Cerebellar nuclear complex (tissue), 1 donor: ENCODE measurements around the gene UBE2K.
"Not testable (repeated sequence)": the region's sequence is repeated elsewhere in the genome, so short reads cannot be mapped to it uniquely, and the experiment has no call there.

Experiments used
- DNase-seq, 2 experiments: peaks; one replicate each; lab custom pipeline; 2025; lab: John Stamatoyannopoulos, UW

The UBE2K gene

GRCh38 chr4:39689970-39690369 is 8.0 kb upstream of the UBE2K start:
- DNase-seq, result no peak

GRCh38 chr4:39698424-39699009 is 581 bp downstream of the UBE2K start:
- DNase-seq, result no peak

DNA sequence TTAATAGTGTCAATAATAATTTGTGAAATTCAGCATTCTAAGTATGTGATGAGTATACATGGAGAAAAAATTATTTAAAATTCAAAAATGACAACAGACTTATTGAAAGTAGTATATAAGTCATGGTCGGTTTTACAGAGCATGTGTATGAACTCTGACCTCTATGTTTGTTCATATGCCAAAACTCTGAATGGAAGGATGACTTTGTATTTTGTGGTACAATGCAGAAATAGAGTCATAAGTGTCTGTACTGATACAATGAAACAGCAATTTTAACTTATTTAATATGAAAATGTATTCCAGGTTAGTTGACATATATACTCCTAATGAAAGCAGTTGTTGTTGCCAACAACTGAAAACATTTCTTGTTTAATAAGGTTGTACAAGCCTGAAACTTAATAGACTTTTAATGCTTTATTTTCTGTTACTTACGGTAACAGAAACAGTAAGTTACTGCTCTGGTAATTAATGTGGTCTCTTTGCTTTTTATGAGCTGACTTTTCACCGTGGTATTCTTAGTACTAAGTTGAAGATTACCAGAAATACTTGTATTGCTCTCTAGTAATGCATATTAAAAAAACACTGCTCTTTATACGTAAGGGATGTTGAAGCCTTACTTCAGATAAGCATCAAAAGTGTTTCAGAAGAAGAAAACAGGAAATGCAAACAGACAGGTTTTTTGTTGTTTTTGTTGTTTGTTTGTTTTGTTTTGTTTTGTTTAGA is 1.9 kb downstream of the UBE2K start:
- DNase-seq, result no peak

GRCh38 chr4:39700554-39700953 is 2.6 kb downstream of the UBE2K start:
- no peak for DNase-seq

DNA sequence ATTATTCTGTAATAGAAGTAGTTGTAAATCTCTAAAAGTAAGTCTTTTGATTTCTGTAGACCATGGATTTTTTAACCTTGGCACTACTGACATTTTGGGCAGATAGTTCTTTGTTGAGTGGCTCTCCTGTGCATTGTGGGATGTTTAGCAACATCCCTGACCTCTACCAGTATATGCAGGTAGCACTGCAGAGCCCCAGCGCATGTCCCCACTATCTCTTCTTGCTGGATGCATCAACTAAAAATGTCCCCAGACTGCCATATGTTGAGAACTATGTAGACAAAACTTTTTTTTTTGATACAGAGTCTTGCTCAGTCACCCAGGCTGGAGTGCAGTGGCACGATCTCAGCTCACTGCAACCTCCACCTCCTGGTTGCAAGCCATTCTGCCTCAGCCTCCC is 4.8 kb downstream of the UBE2K start:
- DNase-seq, result no peak

DNA sequence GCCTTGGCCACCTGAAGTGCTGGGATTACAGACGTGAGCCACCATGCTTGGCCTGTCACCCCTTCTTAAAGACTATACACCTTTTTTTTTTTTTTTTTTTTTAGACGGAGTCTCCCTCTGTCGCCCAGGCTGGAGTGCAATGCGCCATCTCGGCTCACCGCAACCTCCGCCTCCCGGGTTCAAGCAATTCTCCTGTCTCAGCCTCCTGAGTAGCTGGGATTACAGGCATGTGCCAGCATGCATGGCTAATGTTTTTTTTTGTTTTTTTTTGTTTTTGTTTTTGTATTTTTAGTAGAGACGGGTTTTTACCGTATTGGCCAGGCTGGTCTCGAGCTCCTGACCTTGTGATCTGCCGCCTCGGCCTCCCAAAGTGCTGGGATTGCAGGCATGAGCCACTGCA is 6.9 kb downstream of the UBE2K start:
- not testable (repeated sequence) for DNase-seq

DNA sequence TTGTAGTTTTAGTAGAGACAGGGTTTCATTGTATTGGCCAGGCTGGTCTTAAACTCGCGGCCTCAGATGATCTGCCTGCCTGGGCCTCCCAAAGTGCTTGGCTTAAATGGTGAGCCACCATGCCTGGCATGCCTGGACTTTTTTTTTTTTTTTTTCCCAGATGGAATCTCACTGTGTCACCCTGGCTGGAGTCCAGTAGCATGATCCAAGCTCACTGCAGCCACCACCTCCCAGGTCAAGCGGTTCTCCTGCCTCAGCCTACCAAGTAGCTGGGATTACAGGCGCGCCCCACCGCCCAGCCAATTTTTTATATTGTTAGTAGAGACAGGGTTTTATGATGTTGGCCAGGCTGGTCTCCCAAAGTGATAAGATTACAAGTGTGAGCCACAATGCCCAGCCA is 8.4 kb downstream of the UBE2K start:
- DNase-seq, result peak in 1 of 2 experiments; percentile 15

DNA sequence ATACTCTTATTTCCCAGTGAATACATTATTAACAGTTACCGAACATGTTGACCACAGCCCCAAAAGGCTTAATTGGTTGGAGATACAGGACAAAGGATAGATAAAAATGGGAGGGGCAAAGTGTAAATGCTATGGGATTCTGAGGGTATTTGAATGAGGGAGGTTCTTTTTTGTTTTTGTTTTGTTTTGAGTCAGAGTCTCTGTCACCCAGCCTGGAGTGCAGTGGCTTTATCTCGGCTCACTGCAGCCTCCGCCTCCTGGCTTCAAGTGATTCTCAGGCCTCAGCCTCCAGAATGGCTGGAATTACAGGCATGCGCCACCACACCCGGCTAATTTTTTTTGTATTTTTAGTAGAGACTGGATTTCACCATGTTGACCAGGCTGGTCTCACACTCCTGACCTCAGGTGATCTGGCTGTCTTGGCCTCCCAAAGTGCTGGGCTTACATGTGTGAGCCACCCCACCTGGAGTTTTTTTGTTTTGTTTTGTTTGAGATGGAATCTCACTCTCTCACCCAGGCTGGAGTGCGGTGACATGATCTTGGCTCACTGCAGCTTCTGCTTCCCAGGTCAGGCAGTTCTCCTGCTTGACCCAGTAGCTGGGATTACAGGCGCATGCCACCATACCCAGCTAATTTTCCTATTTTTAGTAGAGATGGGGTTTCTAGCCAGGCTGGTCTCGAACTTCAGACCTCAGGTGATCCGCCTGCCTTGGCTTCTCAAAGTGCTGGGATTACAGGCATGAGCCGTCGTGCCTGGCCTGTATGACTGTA is 9.0 kb downstream of the UBE2K start:
- no peak for DNase-seq

- no peak for DNase-seq
These were observed 12.4 kb downstream of the UBE2K start for GRCh38 chr4:39710098-39710896.

DNA sequence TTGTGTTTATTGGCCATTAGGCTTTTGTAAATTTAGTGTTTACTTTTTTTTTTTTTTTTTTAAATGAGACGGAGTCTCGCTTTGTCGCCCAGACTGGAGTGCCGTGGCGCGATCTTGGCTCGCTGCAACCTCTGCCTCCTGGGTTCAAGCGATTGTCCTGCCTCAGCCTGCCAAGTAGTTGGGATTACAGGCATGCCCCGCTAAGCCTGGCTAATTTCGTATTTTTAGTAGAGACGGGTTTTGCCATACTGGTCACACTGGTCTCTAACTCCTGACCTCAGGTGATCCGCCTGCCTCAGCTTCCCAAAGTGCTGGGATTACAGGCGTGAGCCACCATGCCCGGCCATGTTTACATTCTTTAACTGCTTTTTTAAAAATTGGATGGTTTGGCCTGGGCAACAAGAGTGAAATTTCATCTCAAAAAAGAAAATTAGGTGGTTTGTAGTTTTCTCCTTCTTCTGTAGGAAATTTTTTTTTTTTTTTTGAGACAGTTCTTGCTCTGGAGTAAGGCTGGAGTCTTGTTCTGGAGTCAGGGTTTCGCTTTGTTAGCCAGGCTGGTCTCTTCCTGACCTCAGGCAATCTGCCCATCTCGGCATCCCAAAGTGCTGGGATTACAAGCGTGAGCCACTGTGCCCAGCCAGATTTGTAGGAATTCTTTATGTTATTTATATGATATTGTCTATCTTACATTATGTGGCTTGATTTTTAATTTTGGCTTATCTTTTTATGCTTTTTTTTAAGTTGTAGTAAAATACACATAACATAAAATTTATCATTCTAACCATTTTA is 15.1 kb downstream of the UBE2K start:
- DNase-seq, result no peak

DNA sequence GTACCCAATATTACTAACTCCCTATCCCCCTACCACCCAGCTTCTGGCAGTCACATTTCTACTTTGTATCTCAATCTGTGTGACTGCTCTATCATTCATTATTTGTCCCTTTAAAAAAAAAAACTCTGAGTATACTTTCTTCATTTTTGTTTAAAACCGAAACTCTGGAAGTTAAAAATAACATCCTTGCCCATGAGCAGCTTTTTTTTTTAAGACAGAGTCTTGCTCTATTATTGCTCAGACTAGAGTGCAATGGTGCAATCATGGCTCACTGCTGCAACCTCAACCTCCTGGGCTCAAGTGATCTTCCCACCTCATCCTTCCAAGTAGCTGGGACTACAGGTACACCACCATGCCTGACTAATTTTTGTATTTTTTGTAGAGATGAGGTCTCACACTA is 15.8 kb downstream of the UBE2K start:
- no peak for DNase-seq

DNA sequence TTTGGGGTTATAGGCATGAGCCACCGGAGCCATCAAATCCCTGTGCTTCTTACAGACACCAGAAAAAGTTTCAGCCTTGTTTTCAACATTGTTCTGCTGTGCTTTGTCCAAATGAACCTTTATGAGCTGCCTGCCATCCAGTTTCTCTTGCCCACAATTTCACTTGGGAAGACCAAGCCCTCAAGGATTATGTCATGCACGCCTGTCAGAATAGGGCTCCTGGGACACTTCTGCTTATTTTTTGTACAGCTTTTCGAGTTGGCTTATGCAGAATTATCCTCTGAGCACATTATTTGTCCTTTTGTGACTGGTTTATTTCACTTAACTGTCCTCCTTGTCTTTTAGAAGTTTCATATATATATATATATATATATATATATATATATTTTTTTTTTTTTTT is 16.2 kb downstream of the UBE2K start:
- no peak for DNase-seq

DNA sequence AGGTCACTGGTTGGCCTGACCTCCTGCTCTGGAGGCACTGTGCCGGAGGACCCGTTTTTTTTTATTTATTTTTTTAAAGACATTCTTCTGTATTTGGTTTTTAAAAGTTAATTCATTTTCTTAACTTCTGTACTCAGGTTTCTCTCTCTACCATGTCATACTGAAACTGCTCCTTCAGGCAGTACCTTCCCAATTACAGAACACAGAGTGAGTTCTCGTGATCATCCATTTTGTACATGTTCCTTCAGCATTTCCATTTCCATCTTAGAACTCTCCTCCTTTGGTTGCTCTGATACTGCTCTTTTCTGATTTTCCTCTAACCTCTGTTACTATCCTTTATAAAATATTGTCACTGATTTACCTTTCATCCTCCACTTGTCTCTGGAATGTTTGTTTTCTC is 17.9 kb downstream of the UBE2K start:
- DNase-seq, result no peak

DNA sequence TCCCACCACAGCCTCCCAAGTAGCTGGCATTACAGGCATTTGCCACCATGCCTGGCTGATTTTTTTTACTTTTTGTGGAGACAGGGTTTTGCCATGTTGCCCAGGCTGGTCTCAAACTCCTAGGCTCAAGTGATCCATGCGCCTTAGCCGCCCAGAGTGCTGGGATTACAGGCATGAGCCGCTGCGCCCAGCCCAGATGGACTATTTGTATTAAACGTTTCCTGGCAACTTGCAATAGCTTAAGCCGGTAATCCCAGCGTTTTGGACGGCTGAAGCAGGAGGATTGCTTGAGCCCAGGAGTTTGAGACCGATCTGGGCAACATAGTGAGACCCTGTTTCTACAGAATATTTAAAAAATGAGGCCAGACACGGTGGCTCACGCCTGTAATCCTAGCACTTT is 18.4 kb downstream of the UBE2K start:
- no peak for DNase-seq

DNA sequence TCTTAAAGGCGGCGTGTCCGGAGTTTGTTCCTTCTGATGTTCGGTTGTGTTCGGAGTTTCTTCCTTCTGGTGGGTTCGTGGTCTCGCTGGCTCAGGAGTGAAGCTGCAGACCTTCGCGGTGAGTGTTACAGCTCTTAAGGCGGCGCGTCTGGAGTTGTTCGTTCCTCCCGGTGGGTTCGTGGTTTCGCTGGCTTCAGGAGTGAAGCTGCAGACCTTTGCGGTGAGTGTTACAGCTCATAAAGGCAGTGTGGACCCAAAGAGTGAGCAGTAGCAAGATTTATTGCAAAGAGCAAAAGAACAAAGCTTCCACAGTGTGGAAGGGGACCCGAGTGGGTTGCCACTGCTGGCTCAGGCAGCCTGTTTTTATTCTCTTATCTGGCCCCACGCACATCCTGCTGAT is 19.8 kb downstream of the UBE2K start:
- not testable (repeated sequence) for DNase-seq

GRCh38 chr4:39718366-39719323 is 20.7 kb downstream of the UBE2K start:
- no peak for DNase-seq

DNA sequence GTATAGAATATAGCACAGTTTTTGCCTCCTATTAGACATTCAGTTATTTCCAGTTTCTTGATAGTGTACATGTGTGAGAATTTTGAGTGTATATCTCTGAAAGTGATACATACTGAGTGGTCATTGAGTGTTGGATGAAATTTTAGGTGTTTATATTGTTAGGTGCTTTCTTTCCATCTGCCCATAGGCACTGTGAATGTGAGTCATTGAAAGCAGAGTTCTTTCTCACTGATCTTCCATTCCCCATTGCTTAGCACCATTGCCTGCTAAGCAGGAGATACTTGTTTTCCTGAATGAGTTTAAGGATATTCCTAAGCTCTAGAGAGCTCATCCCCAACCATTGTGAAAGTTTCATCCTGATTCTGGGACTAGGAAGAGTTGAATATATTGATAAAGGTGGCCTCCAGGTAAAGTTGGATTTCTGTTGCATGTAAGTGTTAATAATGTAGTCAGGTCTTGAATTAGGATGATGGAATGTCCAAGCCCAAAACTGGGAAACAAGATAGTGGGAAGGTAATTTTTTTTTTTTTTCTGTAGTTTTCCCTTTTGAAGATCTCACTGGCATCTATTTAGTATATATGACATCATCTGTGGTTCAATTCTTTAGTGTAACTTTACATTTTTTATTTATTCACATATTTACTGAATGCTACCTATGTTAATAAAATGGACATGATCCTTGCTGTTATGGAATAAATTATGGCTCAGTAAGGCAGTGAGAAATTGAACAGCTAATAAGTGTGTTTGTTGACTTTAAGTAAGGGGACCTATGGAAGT is 22.1 kb downstream of the UBE2K start:
- no peak for DNase-seq

DNA sequence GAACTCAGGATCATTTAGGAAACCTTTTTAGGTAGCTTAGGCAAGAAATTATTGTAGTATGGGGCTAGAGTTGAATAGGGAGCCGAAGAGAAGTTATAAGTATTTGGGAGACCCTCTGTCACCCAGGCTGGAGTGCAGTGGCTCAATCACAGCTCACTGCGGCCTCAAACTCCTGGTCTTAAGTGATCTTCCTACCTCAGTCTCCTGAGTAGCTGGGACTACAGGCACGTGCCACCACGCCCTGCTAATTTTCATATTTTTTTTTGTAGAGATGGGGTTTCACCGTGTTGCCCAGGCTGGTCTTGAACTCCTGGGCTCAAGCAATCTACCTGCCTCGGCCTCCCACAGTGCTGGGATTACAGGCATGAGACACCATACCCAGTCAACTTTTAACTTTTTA is 23.3 kb downstream of the UBE2K start:
- not testable (repeated sequence) for DNase-seq

DNA sequence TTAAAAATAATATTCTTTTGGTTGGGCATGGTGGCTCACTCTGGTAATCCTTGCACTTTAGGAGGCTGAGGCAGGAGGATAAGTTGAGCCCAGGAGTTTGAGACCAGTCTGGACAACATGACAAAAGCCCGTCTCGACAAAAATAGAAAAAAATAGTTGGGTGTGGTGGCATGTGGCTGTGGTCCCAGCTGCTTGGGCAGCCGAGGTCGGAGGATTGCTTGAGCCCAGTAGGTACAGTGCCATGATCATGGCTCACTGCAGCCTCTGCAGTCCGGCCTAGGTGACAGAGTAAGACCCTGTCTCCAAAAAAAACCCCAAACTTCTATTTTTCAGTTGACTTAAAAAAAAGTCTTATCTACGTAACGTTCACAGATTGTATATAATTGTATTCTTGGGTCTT is 23.9 kb downstream of the UBE2K start:
- no peak for DNase-seq

DNA sequence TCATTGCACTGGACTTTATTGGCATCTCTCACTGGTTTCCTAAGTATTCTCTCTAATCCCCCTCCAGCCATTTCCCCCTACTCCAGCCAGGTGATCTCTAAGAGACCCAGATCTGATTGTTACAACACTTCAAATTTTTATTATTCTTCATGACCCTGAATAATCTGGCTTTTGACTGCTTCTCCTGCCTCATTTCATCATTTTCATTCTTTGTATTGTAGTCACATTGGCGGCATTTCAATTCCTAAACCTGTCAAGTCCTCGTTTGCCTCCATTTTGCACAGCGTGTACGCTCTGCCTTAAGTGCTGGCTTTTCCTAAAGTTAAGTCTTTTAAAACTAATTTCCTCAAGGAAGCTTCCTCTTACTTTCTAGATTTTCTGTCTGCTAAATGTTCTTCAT is 31.6 kb downstream of the UBE2K start:
- DNase-seq, result no peak
